GM19193 (cell line): Measurements from ENCODE around the gene TOGARAM2.

Experiments
- POLR2A ChIP-seq: IDR thresholded peaks from 4 replicates; pipeline ENCODE4 v1.6.1; 2011; ENCODE audit not compliant: insufficient read depth, insufficient read length; ENCODE audit errors: extremely low read depth

TOGARAM2 gene

DNA sequence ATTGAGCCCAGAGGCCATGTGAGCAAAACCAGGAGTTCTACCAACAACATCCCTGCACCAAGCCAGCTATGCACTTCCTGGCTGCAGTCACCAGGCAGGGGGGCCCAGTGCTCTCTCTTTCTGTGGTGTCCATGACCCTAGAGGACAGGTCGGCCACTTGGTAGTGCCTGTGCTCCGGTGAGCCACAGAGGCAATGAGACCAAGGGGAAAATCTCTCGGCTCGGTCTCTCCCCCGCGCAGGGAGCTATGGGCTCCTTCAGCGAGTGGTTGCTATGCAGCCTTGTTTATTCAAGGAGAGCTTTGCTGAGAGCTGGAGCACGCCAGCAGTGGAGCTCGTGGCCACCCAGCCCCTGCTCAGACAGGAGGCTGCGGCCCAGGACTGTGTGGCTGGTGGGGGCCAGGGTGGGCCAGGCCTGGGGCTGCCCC lies at the start of gene TOGARAM2:
TSS of gene TOGARAM2 (plus strand) at position 283 of the 426 bp plus-strand sequence. CDS start 13,537 bp downstream, outside the sequence.
- no peak for TF ChIP-seq POLR2A

DNA sequence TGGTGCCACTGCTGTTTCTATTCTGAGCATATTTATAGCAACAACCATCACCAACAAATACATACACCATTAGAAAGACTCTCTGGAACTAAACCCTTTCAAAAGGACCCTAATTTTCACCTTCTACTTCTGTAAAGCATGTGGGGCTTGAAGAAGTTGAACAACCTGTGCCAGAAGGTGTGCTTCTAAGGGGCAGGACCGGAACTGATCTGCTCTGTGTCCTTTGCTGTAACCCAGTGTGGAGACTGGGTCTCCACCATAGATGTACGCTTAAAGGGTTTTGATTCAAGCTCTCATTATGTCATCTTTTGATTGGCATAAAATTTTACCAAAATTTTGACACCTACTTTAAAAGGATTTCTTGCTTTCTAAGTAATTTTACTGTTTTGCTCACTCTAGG lies 46.3 kb upstream of the TOGARAM2 start:
- no peak for TF ChIP-seq POLR2A

DNA sequence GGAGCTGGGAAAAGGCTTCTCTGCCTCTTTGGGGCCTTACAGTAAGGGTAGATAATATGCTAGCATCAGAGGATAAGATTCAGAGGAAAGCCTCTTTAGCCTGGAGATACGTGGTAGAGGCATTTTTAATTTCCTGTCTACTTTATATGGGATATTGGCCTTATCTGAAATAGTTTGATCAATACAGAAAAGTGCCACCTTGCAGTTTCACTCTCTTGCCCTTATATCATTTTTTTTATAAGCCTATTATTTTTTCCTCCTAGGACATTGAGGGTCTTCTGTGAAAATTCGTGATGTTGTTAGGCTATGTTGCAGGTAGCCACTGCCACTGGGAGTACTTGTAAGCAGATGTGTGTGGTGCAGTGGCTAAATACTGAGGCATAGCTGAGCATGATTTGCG lies 40.1 kb upstream of the TOGARAM2 start:
- TF ChIP-seq POLR2A = no peak

DNA sequence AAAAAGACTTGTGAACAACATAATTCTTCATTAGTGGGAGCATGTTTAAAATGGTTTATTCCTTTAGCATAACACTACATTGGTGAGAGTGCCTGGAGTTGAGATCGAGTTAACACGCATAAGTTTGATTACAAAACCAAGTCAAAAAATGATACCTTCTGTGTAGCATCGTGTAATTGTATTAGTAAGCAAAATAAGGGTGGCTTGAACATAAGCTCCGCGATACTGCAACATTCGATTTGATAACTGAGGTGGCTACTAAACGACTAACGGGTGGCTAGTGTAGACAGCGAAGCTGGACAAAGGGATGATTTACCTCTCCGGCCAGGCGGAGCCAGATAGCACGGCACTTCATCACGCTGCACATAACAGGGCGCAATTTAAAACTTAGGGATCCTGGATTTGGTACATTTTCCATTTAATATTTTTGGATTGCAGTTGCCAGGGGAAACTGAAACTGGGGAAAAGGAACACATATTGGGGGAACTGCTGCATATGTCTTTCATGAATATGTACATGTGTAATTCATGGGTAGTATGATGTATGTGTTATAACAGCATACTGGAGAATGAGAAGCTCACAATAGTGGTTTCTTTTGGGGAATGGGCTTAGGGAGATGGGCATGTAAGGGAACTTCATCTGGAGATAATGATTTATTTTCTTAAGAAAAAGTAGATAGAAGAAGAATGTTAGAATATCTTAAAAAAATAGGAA lies 36.4 kb upstream of the TOGARAM2 start:
- no peak for TF ChIP-seq POLR2A

DNA sequence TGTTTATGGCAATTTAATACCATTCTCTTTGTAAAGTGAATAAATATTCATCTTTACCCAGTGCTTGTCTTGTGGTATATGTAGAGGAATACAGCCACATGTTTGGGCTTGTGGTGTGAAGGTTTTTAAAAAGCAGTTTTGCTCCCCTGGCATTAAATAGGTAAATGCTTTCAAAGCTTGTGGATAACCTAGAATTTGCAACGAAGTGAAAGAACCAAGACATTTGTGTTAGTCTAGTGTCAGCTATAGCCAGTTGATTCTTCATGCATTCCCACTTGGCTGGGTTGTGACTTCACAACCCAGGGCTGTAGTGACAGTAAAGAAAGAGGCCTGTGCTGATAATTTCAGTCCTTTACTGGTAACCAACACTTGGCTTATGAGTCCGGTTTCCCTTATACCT lies 32.9 kb upstream of the TOGARAM2 start:
- no peak for TF ChIP-seq POLR2A

DNA sequence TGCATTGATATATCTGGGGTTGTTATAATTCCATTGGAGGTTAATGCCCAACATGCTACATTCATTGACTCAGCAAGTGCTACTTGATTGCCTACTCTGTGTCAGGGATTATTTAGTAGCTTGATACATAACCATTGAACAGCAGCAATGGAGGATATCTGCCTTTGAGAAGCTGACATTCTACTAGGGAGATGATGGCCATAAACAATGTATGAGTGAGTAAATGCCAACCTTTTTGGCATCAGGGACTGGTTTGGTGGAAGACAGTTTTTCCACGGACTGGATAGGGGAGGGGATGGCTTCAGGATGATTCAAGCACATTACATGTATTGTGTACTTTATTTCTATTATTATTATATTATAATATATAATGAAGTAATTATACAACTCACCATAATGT lies 31.9 kb upstream of the TOGARAM2 start:
- no peak for TF ChIP-seq POLR2A

DNA sequence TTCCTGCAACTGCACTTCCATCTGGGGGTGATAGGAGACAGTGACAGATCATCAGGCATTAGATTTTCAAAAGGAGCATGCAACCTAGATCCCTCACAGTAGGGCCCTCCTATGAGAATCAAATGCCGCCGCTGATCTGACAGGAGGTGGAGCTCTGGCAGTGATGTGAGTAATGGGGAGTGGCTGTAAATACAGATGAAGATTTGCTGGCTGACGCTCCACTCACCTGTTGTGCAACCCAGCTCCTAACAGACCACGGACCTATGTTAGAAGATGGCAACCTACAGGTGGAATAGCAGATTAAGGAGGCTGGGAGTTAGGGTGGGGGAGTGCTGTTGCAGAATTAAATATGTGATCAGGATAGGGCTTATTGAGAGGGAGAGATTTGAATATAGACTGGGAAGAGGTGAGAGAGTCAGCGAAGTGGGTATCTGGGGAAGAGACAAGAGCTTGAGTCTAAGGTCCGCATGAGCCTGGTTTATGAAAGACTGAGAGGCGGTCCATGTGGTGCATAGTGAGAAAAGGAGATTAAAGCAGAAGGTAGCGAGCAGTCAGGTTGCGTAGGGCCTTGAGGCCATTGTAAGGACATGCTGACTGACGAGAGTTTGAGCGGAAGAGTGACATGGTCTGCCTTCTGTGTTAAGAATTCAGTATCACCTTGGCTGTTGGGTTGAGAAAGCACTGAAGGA lies 31.3 kb upstream of the TOGARAM2 start:
- TF ChIP-seq POLR2A = peak; percentile 14

DNA sequence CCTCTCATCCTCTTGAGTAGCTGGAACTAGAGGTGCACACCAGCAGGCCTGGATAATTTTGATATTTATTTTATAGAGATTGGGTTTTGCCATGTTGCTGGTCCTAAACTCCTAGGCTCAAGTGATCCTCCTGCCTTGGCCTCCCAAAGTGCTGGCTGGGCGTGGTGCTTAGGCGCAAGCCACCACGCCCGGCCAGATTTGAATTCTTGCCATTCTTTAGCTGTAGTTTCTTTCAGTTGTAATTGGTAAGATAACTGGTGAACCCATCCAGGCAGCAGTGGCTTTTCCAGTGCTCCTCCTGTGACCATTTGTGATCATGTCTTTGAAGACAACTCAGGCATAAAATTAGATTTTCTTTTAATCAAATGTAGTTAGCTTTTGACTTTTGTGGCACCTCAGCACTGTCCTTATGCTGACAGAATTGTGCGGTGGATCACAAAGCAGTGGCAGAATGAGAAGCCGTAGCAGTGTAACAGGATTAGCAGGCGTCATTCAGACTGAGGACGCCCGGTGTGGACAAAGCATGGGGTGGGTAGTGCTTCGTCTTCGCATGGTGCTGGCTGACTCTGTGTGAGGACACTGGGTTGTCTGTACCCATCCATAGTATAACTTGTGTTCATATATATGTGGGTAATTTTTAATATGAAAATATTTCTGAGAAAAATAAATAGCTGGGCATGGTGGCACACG lies 30.0 kb upstream of the TOGARAM2 start:
- no peak for TF ChIP-seq POLR2A

DNA sequence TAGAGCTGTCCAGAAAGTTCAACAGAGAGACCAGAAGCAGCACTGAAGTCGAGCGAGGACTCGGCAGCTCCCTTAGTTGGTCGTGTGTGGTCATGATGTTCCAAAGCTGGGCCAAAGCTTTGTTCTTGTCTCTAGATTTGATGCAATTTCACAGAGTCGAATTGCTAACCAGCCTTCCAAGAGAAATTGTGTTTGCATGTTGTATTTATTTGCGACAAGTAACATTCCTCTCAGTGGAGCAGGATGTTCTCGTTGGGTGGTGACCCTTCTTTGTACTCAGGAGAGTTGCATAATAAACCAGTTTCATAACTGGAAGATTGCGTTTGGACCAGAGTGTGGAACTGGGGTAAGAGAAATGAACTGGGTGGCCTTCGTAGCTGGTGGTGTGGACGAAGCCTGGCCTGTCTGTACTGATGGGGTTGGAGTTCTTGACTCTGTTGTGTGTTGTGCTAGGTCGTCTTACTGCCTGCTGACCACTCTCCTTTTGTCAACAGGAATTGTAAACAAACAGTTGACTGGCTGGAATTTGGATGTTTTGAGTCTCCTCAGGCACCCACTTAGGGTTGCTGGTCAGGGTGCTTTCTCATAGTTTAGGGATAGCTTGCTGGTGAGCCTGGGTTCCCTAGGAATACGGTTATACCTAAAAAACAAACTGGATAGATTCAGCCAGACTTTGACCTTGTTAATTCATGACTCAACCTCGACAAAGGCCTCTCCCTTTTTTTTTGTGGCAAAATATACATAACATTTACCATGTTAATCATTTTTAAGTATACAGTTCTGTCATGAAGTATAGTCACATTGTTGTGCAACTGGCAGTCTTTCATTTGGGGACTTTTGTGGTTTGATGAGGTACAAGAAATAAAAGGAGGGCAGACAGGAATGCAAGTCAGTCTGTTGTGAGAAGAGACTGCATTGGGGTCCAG lies 28.9 kb upstream of the TOGARAM2 start:
- no peak for TF ChIP-seq POLR2A

DNA sequence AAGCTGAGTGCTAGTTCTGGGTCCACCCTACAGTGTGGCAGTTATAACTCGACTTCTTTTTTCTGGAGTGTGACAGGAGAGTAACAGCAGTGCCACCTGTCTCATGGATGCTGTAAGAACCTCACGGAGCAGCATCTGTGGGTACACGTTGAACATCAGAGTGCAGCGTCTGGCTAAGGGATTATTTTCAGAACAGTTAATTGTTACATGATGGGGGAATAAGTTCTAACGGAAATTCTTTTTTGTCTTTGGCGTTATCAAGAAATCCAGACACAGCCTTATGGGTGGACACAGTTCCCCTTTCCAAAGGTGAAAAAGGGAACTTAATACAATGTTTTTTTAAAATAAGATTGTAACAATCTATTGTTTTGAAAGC lies 28.3 kb upstream of the TOGARAM2 start:
- TF ChIP-seq POLR2A = no peak

DNA sequence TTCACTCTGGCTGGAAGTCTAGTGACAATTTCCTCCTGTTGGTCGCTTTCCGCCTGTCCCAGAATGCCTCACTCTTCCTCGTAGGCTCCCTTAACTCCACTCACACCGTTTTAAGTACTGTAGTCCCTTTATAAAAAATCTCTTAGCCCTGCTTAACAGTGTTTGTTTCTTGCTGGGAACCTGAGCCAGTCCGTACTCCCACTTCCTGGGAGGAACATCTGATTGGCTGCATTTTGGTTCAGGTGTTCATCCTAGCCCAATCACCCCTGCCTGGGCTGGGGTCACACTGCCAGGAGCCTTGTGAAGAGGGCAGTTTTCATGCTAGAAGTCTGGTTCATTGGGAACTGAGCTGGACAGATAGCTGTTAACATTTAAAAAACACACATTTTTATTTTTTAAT lies 25.6 kb upstream of the TOGARAM2 start:
- TF ChIP-seq POLR2A = no peak

DNA sequence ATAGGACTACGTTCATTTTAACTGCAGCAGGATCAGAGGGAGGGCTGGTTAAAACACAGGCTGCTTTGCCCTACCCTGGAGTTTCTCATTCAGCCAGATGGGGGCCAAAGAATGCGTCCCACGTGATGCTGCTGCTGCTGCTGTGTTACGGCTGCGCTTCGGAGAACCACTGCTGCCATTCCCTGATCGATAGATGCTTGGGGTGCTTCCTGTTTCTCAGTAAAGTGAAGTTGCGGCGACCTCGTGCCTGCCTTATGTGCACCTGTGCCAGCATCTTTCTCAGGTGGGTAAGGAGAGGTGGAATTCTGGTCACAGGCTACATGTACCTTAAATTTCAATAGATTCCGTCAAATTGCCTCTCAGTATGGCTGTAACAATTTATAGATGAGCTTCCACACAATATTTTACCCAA lies 24.7 kb upstream of the TOGARAM2 start:
- TF ChIP-seq POLR2A = no peak

DNA sequence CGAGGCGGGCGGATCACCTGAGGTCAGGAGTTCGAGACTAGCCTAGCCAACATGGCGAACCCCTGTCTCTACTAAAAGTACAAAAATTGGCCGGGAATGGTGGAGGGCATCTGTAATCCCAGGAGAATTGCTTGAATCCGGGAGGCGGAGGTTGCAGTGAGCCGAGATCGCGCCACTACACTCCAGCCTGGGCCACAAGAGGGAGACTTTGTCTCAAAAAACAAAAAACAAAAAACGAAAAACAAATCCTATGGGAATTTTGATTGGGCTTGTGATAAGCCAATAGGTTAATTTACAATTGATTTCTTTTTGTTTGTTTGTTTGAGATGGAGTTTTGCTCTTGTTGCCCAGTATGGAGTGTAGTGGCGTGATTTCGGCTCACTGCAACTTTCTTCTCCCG lies 24.2 kb upstream of the TOGARAM2 start:
- TF ChIP-seq POLR2A = no peak

DNA sequence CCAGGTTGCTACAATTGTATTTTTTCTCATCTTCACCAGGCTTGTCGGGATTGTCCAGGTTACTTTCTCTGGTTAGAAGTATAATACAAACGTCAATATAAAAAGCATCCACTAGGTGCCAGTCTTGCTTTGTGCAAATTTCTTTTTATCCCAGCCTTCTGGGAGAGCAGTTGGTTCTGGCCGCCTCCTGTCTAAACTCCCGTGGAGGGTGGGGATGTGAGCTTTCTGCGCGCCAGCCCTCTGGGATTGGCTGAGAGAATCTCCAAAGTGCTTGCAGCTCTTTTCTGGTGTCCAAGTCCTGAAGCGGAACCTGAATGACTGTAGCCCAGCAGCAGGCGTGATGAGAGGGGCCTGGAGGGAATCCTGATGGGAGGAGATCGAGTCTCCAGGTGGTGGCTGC lies 22.4 kb upstream of the TOGARAM2 start:
- TF ChIP-seq POLR2A = no peak

DNA sequence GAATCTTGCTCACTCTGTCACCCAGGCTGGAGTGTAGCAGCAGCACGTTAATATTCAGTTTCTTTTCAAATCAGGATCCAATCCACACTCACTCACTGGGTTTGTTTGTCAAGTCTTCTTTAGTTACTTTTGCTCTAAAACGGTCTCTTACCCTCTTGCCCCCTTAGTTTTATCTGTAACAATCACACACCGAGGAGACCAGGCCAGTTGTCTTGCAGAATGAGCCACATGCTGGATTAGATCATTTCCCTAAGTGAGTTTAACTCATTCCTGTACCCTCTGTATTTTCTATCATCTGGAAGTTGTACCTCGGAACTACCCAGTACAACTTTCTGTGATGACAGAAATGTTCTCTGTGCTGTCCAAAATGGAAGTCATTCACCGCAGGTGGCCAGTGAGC lies 20.7 kb upstream of the TOGARAM2 start:
- TF ChIP-seq POLR2A = no peak
